Measurements from ENCODE around the gene SUB1.

DNA sequence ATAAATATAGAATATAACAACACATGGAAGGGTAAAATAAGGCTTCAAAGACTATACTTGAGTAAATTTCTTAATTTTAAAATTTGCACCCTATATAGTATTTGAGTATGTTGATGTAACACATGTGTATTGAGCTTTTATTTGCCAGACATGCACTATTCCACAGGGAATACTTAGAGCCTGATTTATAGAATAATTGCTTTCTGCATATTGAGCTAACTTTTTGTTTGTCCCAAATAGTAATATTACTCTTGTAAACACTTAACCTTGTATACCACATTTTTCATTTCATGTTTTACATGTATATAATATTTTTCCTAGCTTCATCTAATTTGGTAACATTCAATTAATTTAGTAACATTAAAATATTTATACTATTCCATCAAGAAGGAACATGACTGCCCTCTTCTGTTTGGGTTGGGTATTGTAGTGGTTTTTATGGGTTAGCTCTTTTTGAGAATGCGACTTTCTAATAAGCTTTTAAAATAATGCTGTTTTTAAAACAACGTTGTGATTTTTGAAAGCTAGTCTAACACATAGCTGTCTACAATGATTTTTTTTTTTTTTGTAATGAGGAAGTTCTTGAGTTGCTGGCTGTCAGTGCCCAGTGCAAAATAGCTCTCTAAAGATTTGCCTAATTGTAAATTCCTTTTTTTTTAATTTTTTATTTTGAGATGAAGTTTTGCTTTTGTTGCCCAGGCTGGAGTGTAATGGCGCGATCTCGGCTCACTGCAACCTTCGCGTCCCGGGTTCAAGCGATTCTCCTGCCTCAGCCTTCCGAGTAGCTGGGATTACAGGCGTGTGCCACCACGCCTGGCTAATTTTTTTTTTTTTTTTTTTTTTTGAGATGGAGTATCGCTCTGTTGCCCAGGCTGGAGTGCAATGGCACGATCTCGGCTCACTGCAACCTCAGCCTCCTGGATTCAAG lies 4.8 kb downstream of the SUB1 start:
- TF ChIP-seq MYC (IDR thresholded peaks at IDR 0.05; ENCODE audit: low read depth, low read length): no peak
- peak; percentile 53 for TF ChIP-seq CTCF (IDR thresholded peaks at IDR 0.05; ENCODE audit: low read depth, low read length)
- 0 out of 2 replicates have a peak, but pooled peaks have one; percentile 11 for TF ChIP-seq MAX (IDR thresholded peaks at IDR 0.05; ENCODE audit: low read depth, low read length)
- no peak for TF ChIP-seq POLR2A (IDR thresholded peaks at IDR 0.05; ENCODE audit: extremely low read depth, insufficient read length)
